Tongue (tissue), 2 donors: Measurements from ENCODE around the gene CIITA. TPM values are rescaled to one million over a fixed set of nuclear protein-coding genes. Genes with fewer than 3 reads are reported as not detected.
"Not testable (repeated sequence)": the region's sequence is repeated elsewhere in the genome, so short reads cannot be mapped to it uniquely, and the experiment has no call there.

ENCODE experiments used
- DNase-seq: peaks from one replicate; pipeline ENCODE4 v3.0.0-alpha.2; 2015
- total RNA-seq: library from RNA; depleted of rRNA; stranded (reverse); fragments of >200 nt; gene quantifications from one replicate; pipeline ENCODE4 v1.2.3, GENCODE V29; 2014

Gene CIITA, protein sequence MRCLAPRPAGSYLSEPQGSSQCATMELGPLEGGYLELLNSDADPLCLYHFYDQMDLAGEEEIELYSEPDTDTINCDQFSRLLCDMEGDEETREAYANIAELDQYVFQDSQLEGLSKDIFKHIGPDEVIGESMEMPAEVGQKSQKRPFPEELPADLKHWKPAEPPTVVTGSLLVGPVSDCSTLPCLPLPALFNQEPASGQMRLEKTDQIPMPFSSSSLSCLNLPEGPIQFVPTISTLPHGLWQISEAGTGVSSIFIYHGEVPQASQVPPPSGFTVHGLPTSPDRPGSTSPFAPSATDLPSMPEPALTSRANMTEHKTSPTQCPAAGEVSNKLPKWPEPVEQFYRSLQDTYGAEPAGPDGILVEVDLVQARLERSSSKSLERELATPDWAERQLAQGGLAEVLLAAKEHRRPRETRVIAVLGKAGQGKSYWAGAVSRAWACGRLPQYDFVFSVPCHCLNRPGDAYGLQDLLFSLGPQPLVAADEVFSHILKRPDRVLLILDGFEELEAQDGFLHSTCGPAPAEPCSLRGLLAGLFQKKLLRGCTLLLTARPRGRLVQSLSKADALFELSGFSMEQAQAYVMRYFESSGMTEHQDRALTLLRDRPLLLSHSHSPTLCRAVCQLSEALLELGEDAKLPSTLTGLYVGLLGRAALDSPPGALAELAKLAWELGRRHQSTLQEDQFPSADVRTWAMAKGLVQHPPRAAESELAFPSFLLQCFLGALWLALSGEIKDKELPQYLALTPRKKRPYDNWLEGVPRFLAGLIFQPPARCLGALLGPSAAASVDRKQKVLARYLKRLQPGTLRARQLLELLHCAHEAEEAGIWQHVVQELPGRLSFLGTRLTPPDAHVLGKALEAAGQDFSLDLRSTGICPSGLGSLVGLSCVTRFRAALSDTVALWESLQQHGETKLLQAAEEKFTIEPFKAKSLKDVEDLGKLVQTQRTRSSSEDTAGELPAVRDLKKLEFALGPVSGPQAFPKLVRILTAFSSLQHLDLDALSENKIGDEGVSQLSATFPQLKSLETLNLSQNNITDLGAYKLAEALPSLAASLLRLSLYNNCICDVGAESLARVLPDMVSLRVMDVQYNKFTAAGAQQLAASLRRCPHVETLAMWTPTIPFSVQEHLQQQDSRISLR
- total RNA-seq = 7.2 TPM

DNA sequence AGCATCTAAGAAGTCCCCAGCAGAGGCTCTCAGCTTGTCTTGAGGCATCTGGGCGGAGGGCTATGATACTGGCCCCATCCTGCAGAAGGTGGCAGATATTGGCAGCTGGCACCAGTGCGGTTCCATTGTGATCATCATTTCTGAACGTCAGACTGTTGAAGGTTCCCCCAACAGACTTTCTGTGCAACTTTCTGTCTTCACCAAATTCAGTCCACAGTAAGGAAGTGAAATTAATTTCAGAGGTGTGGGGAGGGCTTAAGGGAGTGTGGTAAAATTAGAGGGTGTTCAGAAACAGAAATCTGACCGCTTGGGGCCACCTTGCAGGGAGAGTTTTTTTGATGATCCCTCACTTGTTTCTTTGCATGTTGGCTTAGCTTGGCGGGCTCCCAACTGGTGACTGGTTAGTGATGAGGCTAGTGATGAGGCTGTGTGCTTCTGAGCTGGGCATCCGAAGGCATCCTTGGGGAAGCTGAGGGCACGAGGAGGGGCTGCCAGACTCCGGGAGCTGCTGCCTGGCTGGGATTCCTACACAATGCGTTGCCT lies at the start of gene CIITA:
Gene CIITA (plus strand): TSS at position 404 of the 543 bp plus-strand sequence. CDS start 129 bp downstream, at position 533.
- peak; percentile 30 for DNase-seq

DNA sequence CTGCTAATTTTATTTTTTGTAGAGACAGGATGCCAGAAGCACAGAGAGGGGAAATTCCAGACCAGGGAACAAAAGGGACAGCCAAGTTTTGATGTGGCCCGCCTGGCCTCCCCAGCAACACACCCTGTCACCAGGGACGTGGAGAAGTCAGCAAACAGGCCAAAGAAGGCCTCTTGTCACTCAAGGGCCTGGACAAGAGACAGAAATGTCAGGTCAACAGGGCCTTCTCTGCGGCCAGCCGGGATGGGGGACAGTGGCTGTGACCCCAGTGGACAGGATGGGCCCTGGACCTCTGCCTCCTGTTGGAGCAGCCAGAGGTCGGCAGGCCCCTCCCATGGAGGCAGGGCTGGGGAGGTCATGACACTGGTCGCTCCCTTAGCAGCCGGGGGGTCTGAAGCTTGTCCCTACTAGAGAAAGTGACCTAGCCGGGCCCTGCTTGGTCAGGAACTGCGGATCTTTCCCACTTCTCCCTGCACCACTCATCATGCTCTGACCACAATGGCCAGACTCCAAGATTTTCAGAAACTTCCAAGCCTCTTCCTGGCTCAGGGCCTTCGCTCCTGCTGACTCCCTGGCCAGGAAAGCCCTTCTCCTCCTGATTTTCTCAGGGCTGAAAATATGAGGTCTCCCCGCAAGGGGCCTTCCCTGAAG lies 49.2 kb upstream of the CIITA start:
- peak; percentile 92 for DNase-seq

DNA sequence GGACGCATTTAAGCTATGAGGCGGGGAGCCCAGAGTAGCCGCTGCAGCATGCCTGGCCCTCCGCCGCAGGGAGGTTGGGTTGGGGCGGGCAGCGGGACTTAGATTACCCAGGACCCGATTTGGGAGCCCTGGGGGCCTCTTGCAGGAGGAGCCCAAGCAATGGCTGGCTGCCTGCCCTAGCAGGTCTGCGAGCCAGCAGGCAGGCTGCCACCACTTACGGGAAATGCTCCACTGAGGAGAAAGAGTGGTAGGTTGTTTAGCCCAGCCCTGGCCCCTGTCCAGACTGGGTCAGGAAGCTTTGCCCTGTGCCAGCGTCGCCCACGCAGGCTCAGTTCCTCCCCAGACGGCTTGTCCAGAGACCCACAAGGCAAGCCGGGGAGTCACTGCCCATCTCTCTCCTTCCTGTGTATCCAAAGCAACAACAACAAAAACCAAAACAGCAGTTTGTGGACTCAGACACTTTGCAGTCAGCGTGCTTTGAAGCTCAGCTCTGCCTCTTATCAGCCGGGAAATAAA lies 48.1 kb upstream of the CIITA start:
- DNase-seq = peak; percentile 95

DNA sequence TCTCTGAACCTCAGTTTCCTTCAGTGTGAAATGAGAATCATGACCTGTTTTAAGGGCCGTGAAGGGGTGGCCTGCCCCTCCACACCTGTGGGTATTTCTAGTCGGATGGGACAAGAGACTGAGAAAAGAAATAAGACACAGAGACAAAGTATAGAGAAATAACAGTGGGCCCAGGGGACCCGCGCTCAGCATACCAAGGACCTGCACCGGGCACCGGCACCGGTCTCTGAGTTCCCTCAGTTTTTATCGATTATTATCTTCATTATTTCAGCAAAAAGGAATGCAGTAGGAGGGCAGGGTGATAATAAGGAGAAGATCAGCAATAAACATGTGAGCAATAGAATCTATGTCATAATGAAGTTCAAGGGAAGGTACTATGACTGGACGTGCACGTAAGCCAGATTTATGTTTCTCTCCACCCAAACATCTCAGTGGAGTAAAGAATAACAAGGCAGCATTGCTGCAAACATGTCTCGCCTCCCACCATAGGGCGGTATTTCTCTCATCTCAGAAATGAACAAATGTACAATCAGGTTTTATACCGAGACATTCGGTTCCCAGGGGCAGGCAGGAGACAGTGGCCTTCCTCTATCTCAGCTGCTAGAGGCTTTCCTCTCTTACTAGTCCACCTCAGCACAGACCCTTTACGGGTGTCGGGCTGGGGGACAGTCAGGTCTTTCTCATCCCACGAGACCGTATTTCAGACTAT lies 47.5 kb upstream of the CIITA start:
- not testable (repeated sequence) for DNase-seq

DNA sequence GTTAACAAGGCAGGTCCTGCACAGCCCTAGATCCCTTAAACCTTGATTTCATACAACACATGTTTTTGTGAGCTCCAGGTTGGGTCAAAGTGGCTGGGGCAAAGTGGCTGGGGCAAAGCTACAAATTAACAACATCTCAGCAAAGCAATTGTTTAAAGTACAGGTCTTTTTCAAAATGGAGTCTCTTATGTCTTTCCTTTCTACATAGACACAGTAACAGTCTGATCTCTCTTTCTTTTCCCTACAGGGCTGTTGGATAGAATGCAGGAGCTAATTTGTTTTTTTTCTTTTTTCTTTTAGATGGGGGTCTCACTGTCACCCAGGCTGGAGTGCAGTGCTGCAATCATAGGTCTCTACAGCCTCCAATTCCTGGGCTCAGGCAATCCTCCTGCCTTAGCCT lies 46.8 kb upstream of the CIITA start:
- not testable (repeated sequence) for DNase-seq

DNA sequence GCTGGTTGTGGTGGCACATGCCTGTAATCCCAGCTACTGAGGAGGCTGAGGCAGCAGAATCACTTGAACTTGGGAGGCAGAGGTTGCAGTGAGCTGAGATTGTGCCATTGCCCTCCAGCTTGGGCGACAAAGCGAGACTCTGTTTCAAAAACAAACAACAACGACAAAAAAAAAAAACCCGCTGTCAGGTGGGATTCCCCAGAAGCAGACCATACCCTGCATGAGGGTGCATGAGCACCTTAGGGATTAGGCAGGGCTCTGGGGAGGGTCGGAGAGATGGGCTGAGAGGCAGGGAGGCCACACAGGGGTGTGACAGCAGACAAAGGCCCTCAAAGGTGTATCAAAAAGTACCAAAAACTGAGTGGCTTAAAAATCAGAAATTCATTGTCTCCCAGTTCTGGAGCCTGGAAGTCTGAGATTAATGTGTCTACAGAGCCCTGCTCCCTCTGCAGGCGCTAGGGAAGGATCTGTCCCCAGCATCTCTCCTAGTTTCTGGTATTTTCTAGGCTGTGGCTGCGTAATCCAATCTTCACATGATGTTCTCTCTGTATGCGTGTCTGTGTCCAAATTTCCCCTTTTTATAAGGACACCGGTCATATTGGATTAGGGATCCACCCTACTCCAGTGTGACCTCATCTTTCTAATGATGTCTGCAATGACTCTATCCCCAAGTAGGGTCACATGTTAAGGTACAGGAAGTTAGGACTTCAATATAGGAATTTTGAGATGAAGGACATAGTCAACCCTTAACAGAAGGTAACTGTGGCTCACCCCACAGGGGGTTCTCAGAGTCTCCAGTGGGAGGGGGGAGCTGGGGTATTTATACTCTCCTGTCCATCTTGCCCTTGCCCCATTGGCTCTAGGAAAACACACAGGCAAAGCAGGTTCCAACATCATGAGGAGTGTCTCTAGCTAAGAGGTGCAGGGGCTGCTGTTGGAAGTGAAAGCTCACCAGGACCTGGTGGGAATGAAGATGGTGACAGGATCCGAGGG lies 44.8 kb upstream of the CIITA start:
- DNase-seq = no peak

DNA sequence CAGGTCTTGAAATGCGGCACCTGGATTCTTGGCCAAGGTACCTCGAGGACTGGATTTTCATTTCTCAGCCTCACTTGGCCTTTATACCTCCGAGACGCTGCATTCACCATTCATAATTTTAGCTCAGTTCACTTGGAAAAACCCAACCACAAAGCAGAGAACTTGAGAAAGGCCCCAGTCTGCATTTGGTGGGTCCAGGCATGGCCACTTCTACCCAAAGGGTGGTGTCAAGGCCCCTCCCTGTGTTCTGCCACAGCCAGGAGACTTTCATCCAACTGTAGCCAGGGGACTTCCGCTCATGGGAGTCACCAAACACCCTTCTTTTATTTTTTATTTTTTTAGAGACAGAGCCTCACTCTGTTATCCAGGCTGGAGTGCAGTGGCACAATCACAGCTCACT lies 43.7 kb upstream of the CIITA start:
- no peak for DNase-seq

DNA sequence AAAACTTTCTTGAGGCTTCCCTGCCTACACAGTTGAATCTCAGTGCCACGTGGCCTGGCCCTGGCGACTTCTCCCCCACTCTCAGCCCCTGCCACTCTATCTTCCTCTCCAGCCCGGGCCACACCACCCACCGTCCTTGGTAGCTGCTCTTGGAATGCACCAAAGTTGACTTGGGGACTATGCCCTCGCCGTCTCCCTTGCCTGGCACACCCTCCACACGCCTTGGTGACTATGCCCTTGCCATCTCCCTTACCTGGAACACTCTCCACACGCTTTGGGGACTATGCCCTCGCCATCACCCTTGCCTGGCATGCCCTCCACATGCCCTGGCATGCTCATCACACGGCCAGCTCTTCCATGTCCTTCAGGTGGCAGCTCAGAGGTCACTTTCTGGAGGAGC lies 42.9 kb upstream of the CIITA start:
- DNase-seq = no peak

DNA sequence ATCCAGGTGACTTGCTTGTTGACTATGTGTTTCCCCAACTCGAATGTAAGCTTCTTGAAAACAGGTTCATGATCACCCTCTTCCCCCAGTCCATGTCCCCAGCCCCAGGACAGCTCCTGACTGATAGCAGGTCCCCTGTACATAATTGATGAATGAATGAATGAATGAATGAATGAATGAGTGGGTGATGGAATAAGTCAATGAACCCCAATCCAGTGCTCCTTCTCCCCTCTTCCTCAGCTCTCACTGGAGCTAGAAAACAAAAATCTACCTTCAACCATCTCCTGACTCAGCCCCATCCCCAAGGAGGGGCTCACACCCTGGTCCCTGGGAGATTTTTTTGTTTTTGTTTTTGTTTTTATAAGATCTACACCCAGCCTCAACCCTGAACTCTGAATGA lies 42.2 kb upstream of the CIITA start:
- no peak for DNase-seq

DNA sequence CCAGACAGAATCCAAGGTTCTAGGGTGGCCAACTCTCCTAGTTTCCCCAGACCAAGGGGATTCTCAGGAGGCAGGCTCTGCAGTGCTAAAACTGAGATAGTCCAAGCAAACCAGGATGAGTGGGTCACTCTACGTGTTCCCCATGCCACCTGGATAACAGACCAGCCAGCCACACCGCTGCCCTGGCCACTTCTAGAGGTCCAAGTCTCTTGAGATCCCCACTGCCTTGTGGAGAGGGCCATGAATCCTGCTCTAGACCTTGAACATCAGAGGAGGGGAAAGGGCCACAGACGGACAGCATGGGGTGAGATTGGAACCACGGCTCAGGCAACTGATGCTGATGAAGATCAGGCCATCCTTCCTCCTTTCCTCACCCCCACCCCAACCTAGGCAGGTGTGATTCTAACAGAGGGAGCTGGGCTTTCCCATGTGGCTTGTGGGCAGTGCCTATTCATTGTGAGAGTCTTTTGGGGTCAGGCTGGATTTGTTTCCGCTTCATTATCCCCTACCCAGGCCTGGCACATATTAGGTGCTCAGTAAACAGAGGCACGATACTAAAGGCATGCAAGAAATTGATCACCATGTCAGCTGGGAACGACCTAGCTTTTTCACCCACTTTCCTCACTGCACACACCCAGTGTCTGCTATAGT lies 41.6 kb upstream of the CIITA start:
- DNase-seq = no peak

DNA sequence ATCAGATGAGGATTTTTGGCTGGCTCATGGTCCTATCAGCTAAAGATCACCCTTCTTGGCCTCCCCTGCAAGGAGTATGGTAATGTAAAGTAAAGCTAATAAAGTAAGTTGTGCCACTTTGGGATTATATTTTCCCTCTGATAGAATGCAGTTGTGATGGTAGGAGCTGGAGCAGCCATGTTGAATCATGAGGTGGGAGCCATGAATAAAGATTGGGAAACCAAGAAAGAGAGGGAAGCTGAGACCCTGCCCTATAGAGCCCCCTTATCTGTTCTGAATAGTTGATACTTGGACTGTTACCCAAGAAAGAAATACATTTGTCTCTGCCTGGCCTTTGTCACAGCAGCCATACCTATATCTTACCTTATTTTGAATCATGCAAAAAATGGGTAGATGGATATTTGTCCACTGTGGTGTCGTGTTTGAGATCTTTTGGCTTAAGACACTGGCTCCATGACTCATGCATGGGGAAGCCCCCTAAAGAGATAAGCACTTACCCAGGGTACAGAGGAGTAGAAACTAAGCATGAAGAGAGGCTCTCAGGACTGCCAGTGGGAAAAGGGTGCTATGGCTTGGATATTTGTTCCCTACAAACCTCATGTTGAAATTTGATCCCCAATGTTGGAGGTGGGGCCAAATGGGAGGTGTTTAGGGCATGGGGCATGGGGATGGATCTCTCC lies 40.7 kb upstream of the CIITA start:
- no peak for DNase-seq

DNA sequence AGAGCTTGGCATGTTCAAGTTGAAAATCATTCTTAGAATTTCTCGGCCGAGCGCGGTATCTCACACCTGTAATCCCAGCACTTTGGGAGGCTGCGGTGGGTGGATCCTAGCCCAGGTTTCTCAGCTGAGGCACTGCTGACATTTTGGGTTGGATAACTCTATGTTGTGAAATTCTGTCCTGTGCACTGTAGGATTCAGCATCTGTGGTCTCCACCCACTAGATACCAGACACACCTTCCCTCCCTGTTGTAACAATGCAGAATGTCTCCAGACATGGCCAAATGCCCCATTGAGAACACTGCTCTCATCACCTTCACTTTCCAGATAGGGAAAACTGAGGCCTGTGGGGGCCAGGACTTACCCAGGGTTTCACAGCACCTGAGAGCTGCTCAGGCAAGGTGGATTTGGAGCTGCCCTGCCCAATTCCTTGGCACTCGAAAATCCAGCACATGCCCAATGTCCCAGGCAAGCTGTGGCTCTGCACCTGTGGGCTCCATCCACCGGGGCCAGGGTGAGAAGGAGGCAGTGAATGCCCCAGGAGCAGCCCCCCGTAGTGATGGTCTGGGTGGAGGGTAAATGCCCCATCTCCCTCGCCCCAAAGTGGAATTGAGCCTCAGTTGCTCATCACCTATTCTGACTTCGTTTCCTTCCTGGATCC lies 38.3 kb upstream of the CIITA start:
- no peak for DNase-seq

DNA sequence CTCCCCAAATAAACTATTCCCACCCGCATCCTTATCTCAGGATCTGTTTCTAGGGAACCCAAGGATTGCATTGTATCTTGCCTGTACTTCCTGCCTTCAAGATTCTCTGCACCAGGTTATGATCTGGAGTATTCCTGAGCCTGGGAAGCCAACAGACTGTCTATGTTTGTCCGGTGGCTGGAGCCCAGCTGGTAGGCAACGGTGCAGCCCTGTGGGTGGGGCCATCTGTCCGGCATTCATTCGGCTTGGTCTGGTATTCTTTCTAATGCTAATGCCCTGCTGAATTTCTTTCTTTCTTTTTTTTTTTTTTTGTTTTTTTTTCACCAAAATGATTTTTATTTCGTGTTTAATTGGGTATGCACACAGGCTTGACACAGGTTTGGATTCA lies 37.7 kb upstream of the CIITA start:
- no peak for DNase-seq

DNA sequence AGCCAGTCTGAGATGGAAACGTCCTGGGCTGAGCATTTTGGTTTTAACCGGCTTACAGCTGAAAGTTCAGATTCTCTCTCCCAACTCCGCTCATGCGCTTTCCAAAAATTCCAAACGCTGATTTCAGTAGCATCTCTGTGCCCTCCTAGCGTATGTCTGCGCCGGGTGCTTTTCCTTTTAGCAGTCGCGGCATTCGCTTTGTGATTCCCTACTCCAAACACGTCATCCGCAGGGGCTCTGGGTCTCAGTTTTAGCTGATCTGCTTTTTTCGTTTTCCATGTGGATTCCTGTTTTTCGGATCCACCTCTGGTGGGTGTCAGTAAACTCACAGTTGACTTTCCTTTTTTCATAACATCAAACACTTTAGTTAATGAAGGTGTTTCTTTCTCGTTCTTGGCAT lies 36.3 kb upstream of the CIITA start:
- no peak for DNase-seq

DNA sequence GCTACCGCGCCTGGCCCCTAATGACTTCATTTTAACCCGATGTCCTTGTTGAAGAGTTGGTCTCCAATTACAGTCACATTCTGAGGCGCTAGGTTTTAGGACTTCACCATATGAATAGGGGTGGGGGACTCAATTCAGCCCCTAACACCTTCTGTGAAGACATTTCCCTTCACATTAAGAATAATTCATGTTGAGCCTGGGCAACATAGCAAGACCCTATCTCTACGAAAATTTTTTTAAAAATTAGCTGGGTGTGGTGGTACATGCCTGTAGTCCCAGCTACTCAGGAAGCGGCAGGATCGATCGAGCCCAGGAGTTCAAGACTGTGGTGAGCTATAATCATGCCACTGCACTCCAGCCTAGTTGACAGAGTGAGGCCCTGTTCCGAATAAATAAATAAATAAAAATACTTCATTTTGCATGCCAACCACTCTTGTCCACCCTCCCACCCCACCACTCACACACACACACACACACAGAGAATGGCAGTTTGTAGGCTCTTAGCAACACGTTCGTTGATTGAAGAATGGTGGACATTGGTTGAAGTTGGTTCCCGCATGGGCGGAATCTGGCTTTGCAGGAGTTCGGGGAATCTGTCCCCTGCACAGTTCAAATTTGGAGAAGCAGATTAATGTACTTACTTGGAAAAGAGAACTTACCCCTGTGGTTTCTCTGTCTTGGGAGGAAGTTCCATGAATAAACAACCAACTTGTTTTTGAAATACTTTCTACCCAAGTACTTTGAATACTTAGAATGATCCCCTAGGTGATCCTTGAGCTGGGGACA lies 30.6 kb upstream of the CIITA start:
- DNase-seq = no peak

DNA sequence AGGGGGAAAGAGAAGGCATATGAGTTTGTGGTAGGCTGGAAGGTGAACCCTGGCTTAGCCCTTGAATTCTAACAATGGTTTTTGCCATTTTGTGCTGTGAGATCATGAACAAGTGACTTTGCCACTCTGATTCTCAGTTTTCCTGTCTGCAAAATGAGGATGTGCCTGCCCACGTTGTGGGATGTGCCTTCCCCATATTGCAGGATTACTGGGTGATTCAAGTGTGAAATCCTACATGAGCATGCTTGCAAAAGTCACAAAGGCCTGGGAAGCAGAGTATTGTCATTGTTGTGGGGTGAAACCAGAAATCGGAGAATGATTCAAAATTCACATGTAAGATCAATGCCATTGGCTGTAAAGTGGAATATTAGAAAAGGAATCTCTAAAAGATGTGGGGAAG lies 29.8 kb upstream of the CIITA start:
- DNase-seq = no peak

DNA sequence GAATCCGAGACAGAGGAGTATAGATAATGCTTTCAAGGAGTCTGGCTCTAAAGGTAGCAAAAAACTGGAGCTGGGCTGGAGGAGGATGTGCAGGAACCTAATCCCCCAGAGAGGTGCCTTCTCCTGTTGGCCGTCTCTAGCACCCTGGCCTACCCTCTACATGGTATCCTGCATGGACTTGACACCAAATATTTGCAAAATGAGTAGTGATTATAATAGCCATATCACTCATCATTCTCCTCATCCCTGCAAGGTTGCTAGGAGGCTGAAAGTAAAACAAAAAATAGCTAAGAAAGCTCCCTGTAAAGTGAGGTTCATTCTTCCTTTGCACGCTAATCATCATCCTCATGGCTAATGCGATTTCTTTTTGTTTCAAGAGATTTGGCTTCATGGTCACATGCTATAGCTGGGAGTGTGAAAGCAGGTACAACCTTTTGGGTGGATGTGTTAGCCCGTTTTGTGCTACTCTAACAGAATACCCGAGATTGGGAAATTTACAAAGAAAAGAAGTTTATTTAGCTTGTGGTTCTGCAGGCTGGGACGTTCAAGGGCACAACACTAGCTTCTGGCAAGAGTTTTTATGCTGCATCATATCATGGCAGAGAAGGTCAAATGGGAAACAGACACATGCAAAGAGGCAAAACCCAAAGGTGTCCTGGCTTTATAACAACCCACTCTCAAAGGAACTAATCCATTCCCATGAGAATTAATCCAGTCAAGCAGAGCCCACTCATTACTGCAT lies 27.1 kb upstream of the CIITA start:
- DNase-seq = no peak
